Fibroblast of skin of abdomen (primary cell): ENCODE results near the gene RB1. TPM values are rescaled to one million over a fixed set of nuclear protein-coding genes. Genes with fewer than 3 reads are reported as not detected.
A peak's percentile ranks its signal among the peaks of the same experiment; 100 is the strongest.

Experiments used
- DNase-seq: peaks from one replicate; pipeline ENCODE4 v3.0.0-alpha.2; 2013
- polyA plus RNA-seq, 2 experiments: library from polyadenylated mRNA; unstranded; fragments of 120-200 nt; gene quantifications; one replicate each; pipeline ENCODE4 v1.2.1, GENCODE V29; 2013; ENCODE audit not compliant: insufficient read length in 2 of 2

Gene RB1
- polyA plus RNA-seq (2013, experiment 1 of 2; ENCODE audit: insufficient read length): 22.6 TPM
- 23.4 TPM for polyA plus RNA-seq (2013, experiment 2 of 2; ENCODE audit: insufficient read length)

DNA sequence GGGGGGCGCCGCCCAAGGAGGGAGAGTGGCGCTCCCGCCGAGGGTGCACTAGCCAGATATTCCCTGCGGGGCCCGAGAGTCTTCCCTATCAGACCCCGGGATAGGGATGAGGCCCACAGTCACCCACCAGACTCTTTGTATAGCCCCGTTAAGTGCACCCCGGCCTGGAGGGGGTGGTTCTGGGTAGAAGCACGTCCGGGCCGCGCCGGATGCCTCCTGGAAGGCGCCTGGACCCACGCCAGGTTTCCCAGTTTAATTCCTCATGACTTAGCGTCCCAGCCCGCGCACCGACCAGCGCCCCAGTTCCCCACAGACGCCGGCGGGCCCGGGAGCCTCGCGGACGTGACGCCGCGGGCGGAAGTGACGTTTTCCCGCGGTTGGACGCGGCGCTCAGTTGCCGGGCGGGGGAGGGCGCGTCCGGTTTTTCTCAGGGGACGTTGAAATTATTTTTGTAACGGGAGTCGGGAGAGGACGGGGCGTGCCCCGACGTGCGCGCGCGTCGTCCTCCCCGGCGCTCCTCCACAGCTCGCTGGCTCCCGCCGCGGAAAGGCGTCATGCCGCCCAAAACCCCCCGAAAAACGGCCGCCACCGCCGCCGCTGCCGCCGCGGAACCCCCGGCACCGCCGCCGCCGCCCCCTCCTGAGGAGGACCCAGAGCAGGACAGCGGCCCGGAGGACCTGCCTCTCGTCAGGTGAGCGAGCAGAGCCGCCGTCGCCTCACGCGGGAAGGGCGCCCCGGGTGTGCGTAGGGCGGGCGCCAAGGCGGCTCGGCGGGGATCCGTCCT is at the start of gene RB1:
RB1 (plus strand) TSS at position 393 of the 784 bp plus-strand sequence; CDS start at position 555, 162 bp downstream.
- peak; percentile 92 for DNase-seq

- no peak for DNase-seq
Observed at GRCh38 chr13:48253849-48254248, 49.7 kb upstream of the RB1 start.

DNA sequence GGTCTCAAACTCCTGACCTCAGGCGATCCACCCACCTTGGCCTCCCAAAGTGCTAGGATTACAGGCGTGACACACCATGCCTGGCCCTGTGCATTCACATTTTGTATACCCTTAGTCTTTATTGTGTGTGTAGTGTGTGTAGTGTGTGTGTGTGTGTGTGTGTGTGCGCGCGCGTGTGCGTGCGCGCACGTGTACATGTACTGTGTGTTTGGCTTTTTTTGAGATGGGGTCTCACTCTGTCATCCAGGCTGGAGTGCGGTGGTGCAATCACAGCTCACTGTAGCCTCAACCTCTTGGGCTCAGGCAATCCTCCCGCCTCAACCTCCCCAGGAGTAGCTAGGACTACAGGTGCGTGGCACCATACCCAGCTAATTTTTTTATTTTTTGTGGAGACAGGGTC is 48.5 kb upstream of the RB1 start:
- no peak for DNase-seq

- DNase-seq: no peak
Observed at GRCh38 chr13:48255954-48256353, 47.6 kb upstream of the RB1 start.

- DNase-seq: no peak
Observed at GRCh38 chr13:48258002-48258401, 45.5 kb upstream of the RB1 start.

DNA sequence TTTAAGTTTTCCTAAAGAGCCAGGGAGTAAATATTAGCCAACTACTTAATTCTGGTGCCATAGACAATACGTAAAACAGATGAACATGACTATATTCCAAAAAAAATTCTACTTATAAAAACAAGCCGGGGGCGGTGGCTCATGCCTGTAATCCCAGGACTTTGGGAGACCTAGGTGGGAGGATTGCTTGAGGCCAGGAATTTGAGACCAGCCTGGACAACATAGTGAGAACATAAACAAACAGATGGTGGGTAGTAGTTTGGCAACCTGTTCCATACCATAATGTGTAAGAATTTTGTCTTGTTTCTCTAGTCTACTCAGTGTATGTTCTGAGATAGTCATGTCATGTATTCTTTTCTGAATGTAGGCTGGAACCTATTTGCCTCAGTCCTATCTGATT is 45.1 kb upstream of the RB1 start:
- no peak for DNase-seq

DNA sequence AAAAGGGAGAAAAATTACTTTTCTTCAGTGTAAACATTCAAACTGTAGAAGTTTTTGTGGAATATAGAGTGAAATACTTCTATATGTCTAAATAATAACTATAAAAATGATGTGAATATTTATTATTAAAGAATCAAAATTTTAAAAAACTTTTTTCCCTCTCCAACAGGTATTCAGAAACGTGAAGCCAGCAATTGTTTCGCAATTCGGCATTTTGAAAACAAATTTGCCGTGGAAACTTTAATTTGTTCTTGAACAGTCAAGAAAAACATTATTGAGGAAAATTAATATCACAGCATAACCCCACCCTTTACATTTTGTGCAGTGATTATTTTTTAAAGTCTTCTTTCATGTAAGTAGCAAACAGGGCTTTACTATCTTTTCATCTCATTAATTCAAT is 42.6 kb upstream of the RB1 start:
- DNase-seq: no peak

DNA sequence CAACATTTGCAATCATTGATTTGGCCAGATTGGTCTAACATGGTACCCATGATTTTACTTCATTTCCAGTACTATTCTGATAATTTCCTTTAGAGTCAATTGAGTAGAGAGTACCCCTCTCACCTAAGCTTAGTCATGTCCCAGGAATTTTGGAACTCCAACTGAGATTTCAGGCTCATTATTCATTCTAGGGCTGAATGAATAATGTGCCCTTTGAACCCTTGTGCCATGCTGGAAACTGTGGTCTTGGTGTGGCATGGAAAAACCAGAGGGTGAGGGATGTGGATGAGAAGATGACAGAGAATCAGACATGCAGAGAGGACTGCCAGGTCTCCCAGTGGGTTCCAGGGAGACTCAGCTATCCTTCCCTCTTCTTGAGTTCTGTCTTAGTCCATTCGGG is 40.4 kb upstream of the RB1 start:
- DNase-seq: no peak

DNA sequence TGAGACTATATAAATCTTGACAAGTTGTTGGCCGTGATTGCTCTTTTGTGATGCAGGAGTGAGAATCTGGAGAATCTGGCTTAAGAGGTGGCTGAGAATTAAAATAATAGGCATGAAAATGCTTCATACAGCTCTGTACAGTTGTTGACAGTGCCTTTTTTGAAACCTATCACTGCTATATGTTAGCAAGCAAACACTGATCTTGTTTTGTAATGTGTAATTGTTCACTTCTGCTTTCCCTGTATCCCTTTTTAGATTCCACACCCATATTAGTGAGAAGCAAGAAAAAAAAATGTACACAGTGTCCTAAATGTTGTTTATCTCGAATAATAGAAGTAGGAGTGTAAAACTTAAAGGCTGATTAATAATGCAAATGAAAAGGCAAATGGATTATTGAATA is 39.5 kb upstream of the RB1 start:
- DNase-seq: no peak

- DNase-seq: no peak
Observed at GRCh38 chr13:48265217-48265815, 38.2 kb upstream of the RB1 start.

DNA sequence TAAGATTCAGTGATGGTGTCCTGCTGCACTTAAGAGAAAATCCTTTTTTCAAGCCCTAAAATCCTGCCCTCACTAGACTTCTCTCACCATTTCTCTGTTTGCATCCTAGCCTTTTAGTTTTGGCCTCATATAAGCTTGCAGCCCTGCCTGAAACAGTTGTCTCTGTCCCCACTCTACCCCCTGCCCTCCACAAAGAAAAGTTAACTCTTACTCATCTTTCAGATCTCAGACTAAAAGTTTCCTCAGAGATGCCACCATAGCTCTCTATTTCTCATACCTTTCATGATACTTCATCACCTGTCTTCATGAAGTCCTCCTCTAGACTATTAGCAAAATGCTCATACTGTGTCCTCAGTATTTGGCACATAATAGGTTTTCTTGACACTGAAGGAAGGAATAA is 37.4 kb upstream of the RB1 start:
- no peak for DNase-seq

- no peak for DNase-seq
Observed at GRCh38 chr13:48266701-48267639, 36.6 kb upstream of the RB1 start.

DNA sequence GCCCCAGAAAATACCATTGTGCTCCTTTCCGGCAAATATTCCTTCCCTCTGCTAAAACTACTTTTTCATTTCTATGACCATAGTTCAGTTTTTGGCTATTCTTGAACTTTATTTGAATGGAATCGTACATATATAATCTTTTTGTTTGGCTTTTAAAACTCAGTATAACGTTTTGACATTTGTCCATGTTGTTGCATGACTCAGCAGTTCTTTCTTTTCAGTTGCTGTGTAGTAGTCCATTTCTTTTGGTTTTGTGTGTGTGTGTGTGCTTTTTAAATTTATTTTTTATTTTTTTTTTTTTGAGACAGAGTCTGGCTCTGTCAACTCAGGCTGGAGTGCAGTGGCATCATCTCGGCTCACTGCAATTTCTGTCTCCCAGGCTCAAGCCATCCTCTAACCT is 35.5 kb upstream of the RB1 start:
- DNase-seq: no peak

GRCh38 chr13:48273346-48273745 is 30.2 kb upstream of the RB1 start:
- DNase-seq: no peak

DNA sequence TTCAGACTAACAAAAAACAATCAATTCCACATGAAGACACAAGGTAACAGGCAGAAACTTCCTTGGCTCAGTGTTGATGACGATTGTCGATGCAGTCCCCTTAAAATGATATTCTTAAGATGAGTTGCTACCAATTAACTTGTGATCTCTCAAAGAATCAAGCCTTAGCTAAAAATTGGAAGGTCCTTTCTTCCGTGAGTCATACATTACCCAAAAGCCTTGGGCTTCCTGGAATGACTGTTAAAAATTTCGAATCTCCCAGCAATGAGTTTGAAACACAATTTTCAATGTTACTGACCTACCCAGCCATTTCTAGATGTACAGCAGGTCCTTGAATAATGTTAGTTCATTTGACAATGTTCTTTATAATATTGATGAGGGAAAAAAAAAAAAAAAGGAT is 28.0 kb upstream of the RB1 start:
- DNase-seq: no peak

DNA sequence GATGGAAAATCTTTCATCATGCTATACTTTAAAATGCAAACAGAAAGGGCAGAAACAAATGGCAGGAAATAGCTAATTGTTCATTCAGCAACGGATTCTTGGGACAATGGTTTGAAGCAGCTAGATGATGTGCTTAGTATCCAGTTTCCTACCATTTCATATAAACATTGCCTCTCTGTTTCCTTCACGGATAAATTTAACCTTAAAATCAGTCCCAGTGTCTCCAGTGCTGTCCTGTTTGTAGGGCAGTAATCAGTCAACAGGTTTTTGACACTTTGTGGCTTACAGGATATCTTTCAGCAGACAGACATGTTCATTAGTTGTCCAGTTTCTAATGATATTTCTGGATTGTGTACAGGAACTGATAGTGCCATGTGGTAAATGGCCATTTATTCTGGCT is 24.7 kb upstream of the RB1 start:
- no peak for DNase-seq

- DNase-seq: no peak
Observed at GRCh38 chr13:48281556-48281955, 22.0 kb upstream of the RB1 start.

GRCh38 chr13:48291730-48292129 is 11.8 kb upstream of the RB1 start:
- DNase-seq: no peak

DNA sequence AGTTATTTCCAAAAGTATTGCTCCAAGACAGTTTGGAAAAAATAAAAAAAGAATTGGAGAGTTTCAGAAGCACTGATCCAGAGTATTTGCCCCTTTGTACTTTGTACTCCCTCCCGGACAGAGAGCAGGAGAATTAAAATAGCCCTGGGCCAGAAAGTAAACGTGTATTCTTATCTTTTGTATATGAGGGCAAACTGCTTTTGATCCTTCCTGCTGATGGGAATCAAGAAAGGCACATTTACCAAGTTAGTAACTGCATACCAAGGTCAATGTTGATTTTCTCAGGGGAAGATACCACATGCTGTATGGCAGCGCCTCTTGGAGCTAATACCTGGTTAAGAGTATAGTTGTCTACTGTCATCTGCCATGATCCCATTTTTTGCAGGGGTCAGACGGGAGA is 10.9 kb upstream of the RB1 start:
- no peak for DNase-seq

DNA sequence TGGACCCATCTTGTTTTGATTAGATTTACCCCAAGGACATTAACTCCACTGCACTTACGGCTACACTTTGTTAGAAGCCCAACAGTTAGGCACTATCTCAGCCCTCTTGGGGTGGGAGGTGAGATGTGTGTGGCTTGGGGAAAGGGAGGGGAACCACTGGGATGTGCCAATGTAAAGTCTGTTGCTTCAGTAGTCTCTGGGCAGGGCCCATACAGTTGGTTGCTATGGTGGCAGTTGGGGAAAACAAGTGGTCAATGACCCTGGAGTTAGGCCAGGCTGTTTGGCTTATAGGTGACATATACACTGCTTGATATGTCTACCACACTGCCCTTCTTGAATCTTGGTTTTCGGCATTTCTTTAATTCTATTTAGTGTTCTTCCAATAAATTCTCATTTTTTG is 8.9 kb upstream of the RB1 start:
- no peak for DNase-seq

GRCh38 chr13:48295271-48295670 is 8.3 kb upstream of the RB1 start:
- no peak for DNase-seq

DNA sequence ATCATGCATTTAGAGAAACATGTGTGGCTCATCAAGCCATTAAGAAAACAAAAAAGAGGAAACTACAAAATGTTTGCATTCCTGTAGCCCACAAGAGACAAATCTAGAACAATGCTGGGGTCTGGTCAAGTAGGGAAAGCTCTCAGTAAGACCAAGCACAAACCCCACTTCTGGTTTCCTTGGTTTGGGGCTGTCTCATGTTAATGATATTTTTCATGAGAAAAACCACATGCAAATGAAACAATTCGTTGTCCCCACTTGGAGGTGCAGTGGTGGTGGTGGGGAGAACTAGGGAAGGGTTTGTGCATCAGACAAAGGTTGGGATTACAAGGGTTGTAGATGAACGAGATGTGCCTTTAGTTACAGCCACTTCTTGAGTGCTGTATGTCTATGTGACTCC is 7.0 kb upstream of the RB1 start:
- no peak for DNase-seq

- DNase-seq: no peak
Observed at GRCh38 chr13:48297131-48297786, 6.3 kb upstream of the RB1 start.
